ENCODE data around the gene SLC49A3.
"Not testable (repeated sequence)": the region's sequence is repeated elsewhere in the genome, so short reads cannot be mapped to it uniquely, and the experiment has no call there.

Gene SLC49A3

DNA sequence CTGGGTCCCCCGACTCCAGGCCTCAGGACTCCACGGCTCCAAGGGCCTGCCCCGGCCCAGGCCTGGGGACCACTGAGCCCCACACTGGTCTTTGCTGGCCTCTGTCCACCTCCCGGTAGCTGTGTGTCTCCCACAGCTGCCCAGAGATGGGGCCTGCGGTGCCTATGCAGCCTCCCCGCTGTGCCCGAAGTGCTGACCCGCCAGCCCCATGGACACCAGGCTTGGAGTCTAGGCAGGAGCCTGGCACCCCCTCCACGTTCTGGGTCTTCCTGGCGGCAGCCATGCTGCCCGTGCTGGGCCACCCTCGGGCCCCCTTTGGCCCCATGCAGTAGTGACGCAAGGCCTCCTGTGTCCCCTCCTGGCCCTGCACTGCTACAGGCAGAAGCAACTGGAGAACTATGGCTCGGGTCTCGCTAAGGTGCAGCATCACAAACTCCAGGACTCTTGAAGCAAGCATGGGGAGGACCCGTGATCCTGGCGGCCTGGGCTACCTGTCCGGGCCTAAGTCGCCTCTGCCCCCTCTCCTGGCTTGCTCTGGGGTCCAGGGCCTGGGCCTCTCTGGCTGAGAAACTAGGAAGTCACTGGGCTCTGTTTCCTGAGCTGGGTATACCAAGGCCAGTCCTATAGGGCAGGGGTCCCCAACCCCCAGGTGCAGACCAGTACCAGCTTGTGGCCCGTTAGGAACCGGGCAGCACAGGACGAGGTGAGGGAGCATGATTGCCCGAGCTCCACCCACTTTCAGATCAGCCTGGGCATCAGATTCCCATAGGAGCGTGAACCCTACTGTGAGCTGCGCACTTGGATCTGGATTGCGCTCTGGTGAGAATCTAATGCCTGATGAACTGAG lies 13.7 kb downstream of the SLC49A3 start:
- no peaks in the 10 kb centered on the region; the same call in 1 of the 2 replicates for H3K36me3 ChIP-seq (ENCODE audit: insufficient read depth, low read length)
- H3K9ac ChIP-seq (ENCODE audit: low read depth, low read length) = peak overlapping the region; percentile 96
- H3K9me3 ChIP-seq (ENCODE audit: control insufficient read depth, insufficient read depth, low read length) = no peaks in the 10 kb centered on the region
- H3K4me1 ChIP-seq (ENCODE audit: insufficient read depth, low read length) = no peaks in the 10 kb centered on the region; the same call in 1 of the 2 replicates

DNA sequence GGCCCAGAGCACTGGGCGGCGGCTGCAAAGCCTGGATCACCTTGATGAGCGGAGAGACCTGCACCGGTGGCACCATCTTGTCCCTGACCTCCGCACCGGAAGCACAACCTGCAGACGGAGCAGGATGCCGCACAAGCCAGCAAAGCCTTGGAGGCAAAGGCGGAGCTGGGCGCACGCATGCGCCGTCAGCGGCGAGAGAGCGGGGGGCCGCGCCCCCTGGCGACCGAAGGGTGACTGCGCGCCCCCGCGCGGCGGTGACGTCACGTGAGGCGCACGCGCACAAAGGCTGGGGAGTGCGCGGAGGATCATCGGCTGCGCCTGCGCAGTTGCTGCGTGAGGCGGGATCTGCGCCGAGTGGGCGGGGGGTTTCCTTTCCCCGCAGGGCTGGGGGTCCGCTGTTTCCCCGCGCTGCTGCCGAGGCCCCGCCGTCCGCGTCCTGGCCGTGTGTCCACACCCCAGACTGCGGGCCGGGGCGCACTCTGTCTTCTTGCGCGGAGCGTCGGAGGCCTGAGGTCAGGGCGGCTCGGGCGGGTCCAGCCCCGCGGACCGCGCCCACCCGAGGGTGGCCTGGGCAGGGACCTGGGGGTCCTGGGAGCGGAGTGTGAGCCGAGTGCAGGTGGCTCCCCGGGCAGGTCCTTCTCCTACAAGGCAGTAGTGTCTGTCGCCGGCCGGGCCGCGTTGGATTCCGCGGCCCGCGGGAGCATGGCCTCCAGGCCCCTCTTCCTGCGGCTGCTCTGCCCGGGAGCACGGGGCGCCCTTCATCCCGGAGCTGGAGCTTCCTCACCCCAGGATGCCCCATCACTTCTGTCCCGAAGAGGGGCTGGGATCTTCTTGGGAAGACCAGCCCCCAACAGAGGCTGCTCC lies 14.5 kb downstream of the SLC49A3 start, which contains the start of the genes ATP5ME and MYL5:
ATP5ME (minus strand) TSS at position 105 of the 864 bp plus-strand sequence; CDS start at position 76, 29 bp downstream.
MYL5 (plus strand) TSS at position 371 of the 864 bp plus-strand sequence. CDS start 3,485 bp downstream, outside the sequence.
- H3K36me3 ChIP-seq (ENCODE audit: insufficient read depth, low read length) = no peaks in the 10 kb centered on the region; the same call in 1 of the 2 replicates
- H3K4me1 ChIP-seq (ENCODE audit: insufficient read depth, low read length) = no peaks in the 10 kb centered on the region; the same call in 1 of the 2 replicates
- H3K9me3 ChIP-seq (ENCODE audit: control insufficient read depth, insufficient read depth, low read length) = no peaks in the 10 kb centered on the region
- H3K9ac ChIP-seq (ENCODE audit: low read depth, low read length) = peak within 1 kb of the TSS; percentile 96

DNA sequence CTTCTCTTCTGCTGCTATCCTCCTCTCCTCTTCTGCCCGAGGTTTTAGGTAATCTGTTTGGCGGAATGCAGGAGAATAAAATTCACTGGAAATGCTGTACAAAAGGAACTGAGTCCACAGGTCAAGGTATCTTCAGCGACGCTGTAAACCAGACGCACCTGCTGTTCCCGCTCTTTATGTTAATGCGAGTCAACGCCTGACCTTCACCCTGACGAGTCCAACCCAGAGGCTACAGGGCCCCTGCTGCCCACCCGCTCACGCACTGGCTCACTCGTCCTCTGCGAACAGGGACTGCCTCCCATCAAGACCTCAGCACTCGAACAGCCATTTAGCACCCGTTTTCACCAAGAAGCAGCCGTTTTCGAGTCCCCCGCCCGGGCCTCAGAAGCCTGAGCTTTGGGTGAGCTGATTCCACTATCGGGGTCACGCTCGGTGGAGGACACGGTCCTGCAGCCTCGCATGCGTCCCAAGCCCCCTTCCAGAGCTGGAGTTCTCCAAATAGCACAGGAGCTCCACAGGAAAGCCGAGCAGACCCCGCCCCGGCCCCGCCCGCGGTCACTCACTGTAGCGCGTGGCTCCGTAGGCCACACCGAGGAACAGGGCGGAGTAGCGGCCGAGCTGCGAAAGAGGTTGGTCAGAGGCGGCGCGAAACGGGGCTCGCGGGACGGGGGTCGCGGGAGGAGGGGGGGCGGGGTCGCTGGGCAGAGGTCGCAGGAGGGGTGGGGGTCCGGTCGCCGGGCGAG lies 15.4 kb downstream of the SLC49A3 start:
- Histone ChIP-seq H3K4me1 (ENCODE audit: insufficient read depth, low read length) (no peaks in the 10 kb centered on the region; the same call in 1 of the 2 replicates), H3K36me3 (ENCODE audit: insufficient read depth, low read length) (no peaks in the 10 kb centered on the region; the same call in 1 of the 2 replicates), H3K9me3 (ENCODE audit: control insufficient read depth, insufficient read depth, low read length) (no peaks in the 10 kb centered on the region), H3K9ac (ENCODE audit: low read depth, low read length) (peak overlapping the region; percentile 61)

DNA sequence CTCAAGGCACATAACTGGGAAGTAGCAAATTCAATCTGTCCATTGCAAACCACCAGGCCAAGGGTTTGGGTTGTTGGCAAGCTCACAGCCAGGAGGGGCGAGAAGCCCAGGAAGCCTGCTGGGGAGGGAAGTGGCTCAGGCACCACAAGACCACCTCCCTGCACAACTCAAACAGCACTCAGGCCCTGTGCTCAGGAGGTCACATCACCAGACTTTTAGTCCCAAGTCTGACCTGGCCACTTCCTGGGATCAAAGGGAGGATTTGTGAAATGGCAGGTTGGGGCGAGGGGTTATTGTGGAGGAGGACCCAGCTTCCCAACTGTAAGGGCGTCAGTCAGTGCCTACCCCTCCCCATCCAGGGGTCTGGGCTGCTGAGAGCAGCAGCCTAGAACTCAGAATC lies 17.2 kb downstream of the SLC49A3 start:
- Histone ChIP-seq H3K36me3 (ENCODE audit: insufficient read depth, low read length) (no peaks in the 10 kb centered on the region; the same call in 1 of the 2 replicates), H3K9me3 (ENCODE audit: control insufficient read depth, insufficient read depth, low read length) (no peaks in the 10 kb centered on the region), H3K9ac (ENCODE audit: low read depth, low read length) (no peak overlapping the region), H3K4me1 (ENCODE audit: insufficient read depth, low read length) (no peaks in the 10 kb centered on the region; the same call in 1 of the 2 replicates)

DNA sequence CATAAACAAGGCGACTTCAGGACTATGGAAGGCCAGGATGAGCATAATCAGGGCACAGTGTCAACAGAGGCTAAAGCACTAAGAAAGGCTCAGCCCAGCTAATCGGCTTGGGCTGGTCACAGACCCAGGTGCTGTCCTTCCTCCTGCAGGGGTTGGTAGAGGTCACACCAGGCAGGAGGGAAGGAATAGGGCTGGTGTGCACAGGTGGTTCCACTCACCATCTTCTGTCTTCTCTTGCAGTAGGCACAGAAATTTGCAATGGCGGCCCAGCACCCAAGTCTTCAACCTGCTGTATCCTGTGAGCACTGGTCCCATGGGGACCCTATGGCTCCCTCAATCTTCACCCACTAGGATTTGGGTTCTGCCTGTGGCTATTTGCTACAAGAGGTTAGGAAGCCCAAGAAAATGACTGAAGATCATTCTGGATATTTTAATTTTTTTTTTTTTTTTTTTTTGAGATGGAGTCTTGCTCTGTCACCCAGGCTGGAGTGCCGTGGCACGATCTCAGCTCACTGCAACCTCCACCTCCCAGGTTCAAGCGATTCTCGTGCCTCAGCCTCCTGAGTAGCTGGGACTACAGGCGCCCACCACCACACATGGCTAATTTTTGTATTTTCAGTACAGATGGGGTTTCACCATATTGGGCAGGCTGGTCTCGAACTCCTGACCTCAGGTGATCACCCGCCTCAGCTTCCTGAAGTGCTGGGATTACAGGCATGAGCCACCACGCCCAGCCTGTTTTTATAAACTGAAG lies 19.0 kb downstream of the SLC49A3 start:
- not testable (repeated sequence) for H3K4me1 ChIP-seq (ENCODE audit: insufficient read depth, low read length); H3K36me3 ChIP-seq (ENCODE audit: insufficient read depth, low read length); H3K9me3 ChIP-seq (ENCODE audit: control insufficient read depth, insufficient read depth, low read length); H3K9ac ChIP-seq (ENCODE audit: low read depth, low read length)

GRCh38 chr4:668219-668618 lies 20.7 kb downstream of the SLC49A3 start:
- H3K9me3 ChIP-seq (ENCODE audit: control insufficient read depth, insufficient read depth, low read length); H3K4me1 ChIP-seq (ENCODE audit: insufficient read depth, low read length); H3K36me3 ChIP-seq (ENCODE audit: insufficient read depth, low read length); H3K9ac ChIP-seq (ENCODE audit: low read depth, low read length): not testable (repeated sequence)

DNA sequence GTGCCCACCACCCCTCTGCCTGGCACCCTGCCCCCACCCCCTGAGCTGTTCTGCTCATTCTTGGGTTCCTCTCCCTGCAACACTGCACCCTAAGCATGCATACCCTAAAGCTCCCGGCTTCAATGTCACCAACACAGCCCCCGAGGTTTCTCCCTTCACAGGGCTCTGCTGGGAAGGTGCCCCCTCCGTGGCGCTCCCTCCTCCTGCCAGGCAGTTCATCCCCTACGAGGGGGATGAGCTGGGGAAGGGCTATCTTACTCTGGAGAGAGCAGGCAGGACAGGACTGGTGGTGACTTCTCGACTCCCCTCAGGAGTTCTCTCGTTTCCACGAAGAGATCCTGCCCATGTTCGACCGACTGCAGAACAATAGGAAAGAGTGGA lies 21.4 kb downstream of the SLC49A3 start:
- H3K36me3 ChIP-seq (ENCODE audit: insufficient read depth, low read length) = no peaks in the 10 kb centered on the region
- H3K4me1 ChIP-seq (ENCODE audit: insufficient read depth, low read length) = no peaks in the 10 kb centered on the region
- H3K9me3 ChIP-seq (ENCODE audit: control insufficient read depth, insufficient read depth, low read length) = no peaks in the 10 kb centered on the region

DNA sequence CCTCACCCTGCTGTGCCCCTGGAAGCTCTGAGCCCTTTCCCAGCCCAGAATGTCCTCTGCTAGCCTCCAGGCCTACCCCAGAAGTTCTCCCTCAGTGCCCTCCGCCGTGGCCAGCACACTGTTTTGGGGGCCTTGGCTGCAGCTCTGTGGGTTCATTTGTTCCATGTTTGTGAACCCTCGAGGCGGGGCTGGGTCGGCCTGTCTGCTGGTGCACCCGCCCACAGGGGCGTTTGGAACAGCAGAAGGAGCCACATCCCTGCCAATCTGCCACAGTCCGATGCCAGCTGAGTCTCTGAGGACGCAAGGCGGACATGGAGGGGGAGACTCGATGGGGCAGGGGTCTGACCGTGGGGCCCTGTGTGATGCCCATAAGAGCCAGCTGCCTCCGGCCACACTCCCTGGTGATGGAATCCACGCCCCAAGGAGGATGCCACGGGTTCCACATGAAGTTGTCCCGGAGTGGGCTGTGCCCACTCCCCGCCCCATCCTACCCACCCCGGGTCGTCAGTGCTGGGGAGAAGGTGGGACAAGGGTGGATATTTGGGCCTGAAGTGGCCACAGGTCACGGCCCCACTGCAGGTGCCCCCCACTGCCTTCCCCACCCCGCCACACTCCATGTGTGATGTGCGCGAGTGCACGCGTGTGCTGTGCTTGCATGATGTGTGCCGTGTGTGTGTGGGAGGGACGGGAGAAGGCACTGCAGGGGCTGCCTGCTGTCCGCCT lies 22.0 kb downstream of the SLC49A3 start:
- no peaks in the 10 kb centered on the region for H3K4me1 ChIP-seq (ENCODE audit: insufficient read depth, low read length)
- H3K36me3 ChIP-seq (ENCODE audit: insufficient read depth, low read length) = no peaks in the 10 kb centered on the region
- H3K9ac ChIP-seq (ENCODE audit: low read depth, low read length) = no peak overlapping the region
- H3K9me3 ChIP-seq (ENCODE audit: control insufficient read depth, insufficient read depth, low read length) = no peaks in the 10 kb centered on the region

More for the DNA sequence above, 21.4 kb downstream of the SLC49A3 start:
- H3K9ac ChIP-seq (ENCODE audit: low read depth, low read length) = no peak overlapping the region

GRCh38 chr4:666436-666810 lies 22.5 kb downstream of the SLC49A3 start:
- H3K4me1 ChIP-seq (ENCODE audit: insufficient read depth, low read length) = no peaks in the 10 kb centered on the region
- no peaks in the 10 kb centered on the region for H3K9me3 ChIP-seq (ENCODE audit: control insufficient read depth, insufficient read depth, low read length)
- no peaks in the 10 kb centered on the region for H3K36me3 ChIP-seq (ENCODE audit: insufficient read depth, low read length)
- no peak overlapping the region for H3K9ac ChIP-seq (ENCODE audit: low read depth, low read length)

DNA sequence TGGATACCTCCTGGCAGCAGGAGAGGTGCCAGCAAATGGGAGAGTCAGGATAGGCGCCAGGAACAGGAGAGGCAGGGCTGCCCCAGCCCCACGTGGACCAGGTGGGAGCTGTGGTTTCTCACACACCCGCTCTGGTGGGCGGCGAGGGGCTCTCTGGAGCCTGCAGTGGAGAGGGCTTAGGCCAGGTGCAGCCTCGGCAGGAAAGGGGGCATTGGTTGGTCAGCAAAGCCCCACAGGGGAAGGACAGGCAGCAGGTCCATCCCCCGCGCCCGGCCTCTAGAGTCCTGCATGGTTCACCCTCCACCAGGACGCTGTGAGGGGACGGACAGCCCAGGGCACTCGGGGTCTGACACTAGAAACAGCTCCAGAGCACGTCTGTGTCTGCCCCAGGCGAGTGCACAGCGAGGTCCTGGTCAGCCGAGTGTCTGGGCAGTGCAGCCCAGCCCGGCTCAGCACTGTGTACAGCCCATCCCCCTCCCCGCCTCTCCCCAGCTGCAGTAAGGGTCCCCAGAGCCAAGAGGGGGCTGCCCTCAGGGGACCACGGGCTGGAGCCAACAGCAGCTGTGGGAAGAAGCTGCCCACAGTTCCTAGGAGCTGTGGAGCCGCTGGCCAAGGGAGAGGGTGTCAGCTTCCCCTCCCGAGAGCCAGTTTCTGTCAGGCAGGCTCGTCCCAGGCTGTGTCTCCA lies 23.1 kb downstream of the SLC49A3 start:
- Histone ChIP-seq H3K4me1 (ENCODE audit: insufficient read depth, low read length) (no peaks in the 10 kb centered on the region), H3K9ac (ENCODE audit: low read depth, low read length) (no peak overlapping the region), H3K36me3 (ENCODE audit: insufficient read depth, low read length) (no peaks in the 10 kb centered on the region), H3K9me3 (ENCODE audit: control insufficient read depth, insufficient read depth, low read length) (no peaks in the 10 kb centered on the region)

- no peaks in the 10 kb centered on the region for H3K9me3 ChIP-seq (ENCODE audit: control insufficient read depth, insufficient read depth, low read length)
- no peak overlapping the region for H3K9ac ChIP-seq (ENCODE audit: low read depth, low read length)
- H3K4me1 ChIP-seq (ENCODE audit: insufficient read depth, low read length) = no peaks in the 10 kb centered on the region
- no peaks in the 10 kb centered on the region for H3K36me3 ChIP-seq (ENCODE audit: insufficient read depth, low read length)
These were observed 23.6 kb downstream of the SLC49A3 start for GRCh38 chr4:665381-665750.

DNA sequence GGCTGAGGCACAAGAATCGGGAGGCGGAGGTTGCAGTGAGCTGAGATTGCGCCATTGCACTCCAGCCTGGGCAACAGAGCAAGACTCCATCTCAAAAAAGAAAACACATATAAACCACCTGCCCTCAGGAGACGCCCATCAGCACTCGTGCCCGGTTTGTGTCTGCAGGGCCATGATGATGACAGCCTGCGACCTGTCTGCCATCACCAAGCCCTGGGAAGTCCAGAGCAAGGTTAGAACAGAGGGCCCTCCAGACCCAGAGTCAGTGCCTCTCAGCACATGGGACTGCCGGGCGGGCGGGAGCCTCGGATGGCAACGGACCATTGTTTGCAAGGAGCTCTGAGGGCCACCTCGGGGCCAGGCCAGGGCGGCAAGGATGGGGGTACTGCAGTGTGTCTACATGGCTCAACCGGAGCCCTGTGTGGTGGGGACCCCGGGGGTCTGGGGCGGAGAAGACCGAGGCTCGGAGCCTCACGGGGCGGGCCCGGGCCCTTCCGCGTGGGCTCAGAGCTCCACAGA lies 24.2 kb downstream of the SLC49A3 start:
- H3K36me3 ChIP-seq (ENCODE audit: insufficient read depth, low read length) = no peaks in the 10 kb centered on the region
- H3K4me1 ChIP-seq (ENCODE audit: insufficient read depth, low read length) = no peaks in the 10 kb centered on the region
- no peak overlapping the region for H3K9ac ChIP-seq (ENCODE audit: low read depth, low read length)
- H3K9me3 ChIP-seq (ENCODE audit: control insufficient read depth, insufficient read depth, low read length) = no peaks in the 10 kb centered on the region
